Lower lobe of right lung (tissue), 2 donors: ENCODE measurements around the gene TMEM86A. TPM values are rescaled to one million over a fixed set of nuclear protein-coding genes. Genes with fewer than 3 reads are reported as not detected.

ENCODE experiments used
- ATAC-seq, 2 donors: fragments of 200-7000 bp; cut with Tn5 transposase; one replicate each; pipeline ENCODE4 v1.9.1; 2020 to 2022; ENCODE audit warnings: mild to moderate bottlenecking in 2 of 2, moderate library complexity in 2 of 2
- DNase-seq: peaks from one replicate; pipeline ENCODE4 v3.0.0-alpha.2; 2020
- H3K27ac ChIP-seq: fragments of 200-600 bp; one replicate; pipeline ENCODE4 v1.8.0; 2022
- H3K27me3 ChIP-seq: fragments of 200-600 bp; one replicate; pipeline ENCODE4 v1.8.0; 2022; ENCODE audit warnings: low read depth
- H3K36me3 ChIP-seq: fragments of 200-600 bp; one replicate; pipeline ENCODE4 v1.8.0; 2022; ENCODE audit warnings: mild to moderate bottlenecking
- H3K4me1 ChIP-seq: fragments of 200-600 bp; one replicate; pipeline ENCODE4 v1.8.0; 2022
- H3K4me3 ChIP-seq: fragments of 200-600 bp; one replicate; pipeline ENCODE4 v1.8.0; 2022; ENCODE audit warnings: mild to moderate bottlenecking
- H3K9me3 ChIP-seq: fragments of 200-600 bp; one replicate; pipeline ENCODE4 v1.8.0; 2022
- CTCF ChIP-seq: fragments of 200-600 bp; IDR thresholded peaks from one replicate; pipeline ENCODE4 v1.8.0; 2022; ENCODE audit warnings: antibody characterized with exemption, mild to moderate bottlenecking
- intact Hi-C: fragments of 100-400 bp; cut with DNase I; formaldehyde crosslinking; loops from one replicate; pipeline ENCODE4 v1.11.0; 2022
- total RNA-seq: library from RNA; stranded (reverse); fragmentation: NEBNext Ultra II Directional; extraction: Animal tissue kit (Norgen Biotek cat#: 25700); gene quantifications from one replicate; pipeline ENCODE4 v1.2.1, GENCODE V29; 2021
- donor health status: DM: no; HTN: yes; CAD: no; lungs with severe emphysema.

Gene TMEM86A
- total RNA-seq, 1 donor from 2014 or later, result 11.7 TPM

- peak; percentile 31 to 63 for ATAC-seq
- H3K27ac ChIP-seq, result no peak overlapping the region
- no peak for DNase-seq
- H3K27me3 ChIP-seq, result no peaks in the 10 kb centered on the region
- H3K4me3 ChIP-seq, result no peak overlapping the region
- H3K36me3 ChIP-seq, result no peaks in the 10 kb centered on the region
- TF ChIP-seq CTCF, result peak; percentile 73
- peaks cover 7% of the 10 kb centered on the region for H3K4me1 ChIP-seq
- intact Hi-C loops, result no loop called here
- no peaks in the 10 kb centered on the region for H3K9me3 ChIP-seq
These were observed 29.1 kb downstream of the TMEM86A start for GRCh38 chr11:18727479-18728236.

- Histone ChIP-seq H3K27me3 (no peaks in the 10 kb centered on the region), H3K36me3 (no peaks in the 10 kb centered on the region), H3K4me3 (no peak overlapping the region), H3K9me3 (no peaks in the 10 kb centered on the region), H3K4me1 (peaks cover 7% of the 10 kb centered on the region), H3K27ac (no peak overlapping the region)
- intact Hi-C loops, result no loop called here
- ATAC-seq (no peak), DNase-seq (no peak)
- no peak for TF ChIP-seq CTCF
These were observed 30.1 kb downstream of the TMEM86A start for GRCh38 chr11:18728658-18729057.

GRCh38 chr11:18729426-18729825 is 30.8 kb downstream of the TMEM86A start:
- no peak for TF ChIP-seq CTCF
- H3K27me3 ChIP-seq, result no peaks in the 10 kb centered on the region
- intact Hi-C loops, result no loop called here
- H3K4me1 ChIP-seq, result peaks cover 7% of the 10 kb centered on the region
- H3K27ac ChIP-seq, result no peak overlapping the region
- no peak for ATAC-seq
- H3K4me3 ChIP-seq, result no peak overlapping the region
- H3K9me3 ChIP-seq, result no peaks in the 10 kb centered on the region
- no peaks in the 10 kb centered on the region for H3K36me3 ChIP-seq
- no peak for DNase-seq

- Histone ChIP-seq H3K9me3 (no peaks in the 10 kb centered on the region), H3K36me3 (no peaks in the 10 kb centered on the region), H3K4me1 (peaks cover 7% of the 10 kb centered on the region), H3K4me3 (no peak overlapping the region), H3K27ac (no peak overlapping the region), H3K27me3 (no peaks in the 10 kb centered on the region)
- intact Hi-C loops, result no loop called here
- DNase-seq (no peak), ATAC-seq (no peak)
- TF ChIP-seq CTCF, result no peak
These were observed 31.4 kb downstream of the TMEM86A start for GRCh38 chr11:18730020-18730419.

GRCh38 chr11:18731441-18731840 is 32.9 kb downstream of the TMEM86A start:
- TF ChIP-seq CTCF, result no peak

More at GRCh38 chr11:18731441-18731840, 32.9 kb downstream of the TMEM86A start:
- intact Hi-C loops, result no loop called here
- Histone ChIP-seq H3K36me3 (no peaks in the 10 kb centered on the region), H3K4me1 (peaks cover 7% of the 10 kb centered on the region), H3K4me3 (no peak overlapping the region), H3K9me3 (no peaks in the 10 kb centered on the region), H3K27ac (no peak overlapping the region), H3K27me3 (no peaks in the 10 kb centered on the region)
- no peak for ATAC-seq
- no peak for DNase-seq
